ENCODE results near the gene ABCC6.

GRCh38 chr16:16131204-16131603 lies 92.1 kb downstream of the ABCC6 start:
- TF ChIP-seq GATA2 (IDR thresholded peaks at IDR 0.05; ENCODE audit: low read depth, low read length) (no peak), GATA3 (IDR thresholded peaks at IDR 0.05; ENCODE audit: low read depth, low read length) (no peak)

Measured in SH-SY5Y (cell line).